K562 (cell line): ENCODE results near the gene DNER.

Experiments
- CEBPB ChIP-seq: fragments of 450-650 bp; IDR thresholded peaks from 2 replicates; pipeline ENCODE4 v1.6.1; 2016; ENCODE audit warnings: missing genetic modification characterization, missing compliant biosample characterization
- MECOM ChIP-seq: fragments of 250-450 bp; sonication (Bioruptor Pico); IDR thresholded peaks from 2 replicates; pipeline ENCODE4 v1.8.0; 2022; ENCODE audit warnings: inconsistent platforms
- MXI1 ChIP-seq: IDR thresholded peaks from 2 replicates; pipeline ENCODE4 v1.6.1; 2011; ENCODE audit warnings: low read depth, mild to moderate bottlenecking, improper control_type of control experiment, low read length

DNA sequence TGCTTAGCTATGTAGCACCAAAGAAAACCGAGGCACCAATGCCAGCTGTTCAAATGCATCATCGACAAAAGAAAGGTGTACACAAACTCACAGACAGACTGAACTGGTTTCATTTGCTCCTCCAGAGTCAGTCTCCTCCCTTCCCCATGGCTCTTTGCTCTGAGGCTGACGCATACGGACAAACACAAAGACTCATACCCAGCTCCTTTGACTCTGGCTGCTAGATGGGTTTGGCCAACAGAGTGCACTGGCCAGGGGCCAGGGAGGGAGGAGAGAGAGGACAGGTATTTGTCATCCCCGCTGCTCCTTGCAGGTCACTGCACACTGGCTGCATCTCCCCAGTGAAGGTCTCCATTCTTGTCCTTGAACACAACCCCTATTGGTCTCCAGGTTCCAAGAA, 40.7 kb downstream of the DNER start:
- no peak for TF ChIP-seq MECOM (CRISPR knock-in tag)
- TF ChIP-seq CEBPB: no peak
- no peak for TF ChIP-seq MXI1
